Stimulated activated CD4-positive, alpha-beta T cell treated with anti-CD3 and anti-CD28 coated beads, Interleukin-1b, Interleukin-23, amount 100 ng/mL, for 24 hours (primary cell): ENCODE measurements around the gene PRUNE1.

ENCODE experiments used
- DNase-seq, 4 experiments: peaks; one replicate each; pipeline ENCODE4 v3.0.0-alpha.2; 2020; ENCODE audit warnings: low read depth in 4 of 4, low spot score in 1 of 4

The PRUNE1 gene, protein sequence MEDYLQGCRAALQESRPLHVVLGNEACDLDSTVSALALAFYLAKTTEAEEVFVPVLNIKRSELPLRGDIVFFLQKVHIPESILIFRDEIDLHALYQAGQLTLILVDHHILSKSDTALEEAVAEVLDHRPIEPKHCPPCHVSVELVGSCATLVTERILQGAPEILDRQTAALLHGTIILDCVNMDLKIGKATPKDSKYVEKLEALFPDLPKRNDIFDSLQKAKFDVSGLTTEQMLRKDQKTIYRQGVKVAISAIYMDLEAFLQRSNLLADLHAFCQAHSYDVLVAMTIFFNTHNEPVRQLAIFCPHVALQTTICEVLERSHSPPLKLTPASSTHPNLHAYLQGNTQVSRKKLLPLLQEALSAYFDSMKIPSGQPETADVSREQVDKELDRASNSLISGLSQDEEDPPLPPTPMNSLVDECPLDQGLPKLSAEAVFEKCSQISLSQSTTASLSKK

DNA sequence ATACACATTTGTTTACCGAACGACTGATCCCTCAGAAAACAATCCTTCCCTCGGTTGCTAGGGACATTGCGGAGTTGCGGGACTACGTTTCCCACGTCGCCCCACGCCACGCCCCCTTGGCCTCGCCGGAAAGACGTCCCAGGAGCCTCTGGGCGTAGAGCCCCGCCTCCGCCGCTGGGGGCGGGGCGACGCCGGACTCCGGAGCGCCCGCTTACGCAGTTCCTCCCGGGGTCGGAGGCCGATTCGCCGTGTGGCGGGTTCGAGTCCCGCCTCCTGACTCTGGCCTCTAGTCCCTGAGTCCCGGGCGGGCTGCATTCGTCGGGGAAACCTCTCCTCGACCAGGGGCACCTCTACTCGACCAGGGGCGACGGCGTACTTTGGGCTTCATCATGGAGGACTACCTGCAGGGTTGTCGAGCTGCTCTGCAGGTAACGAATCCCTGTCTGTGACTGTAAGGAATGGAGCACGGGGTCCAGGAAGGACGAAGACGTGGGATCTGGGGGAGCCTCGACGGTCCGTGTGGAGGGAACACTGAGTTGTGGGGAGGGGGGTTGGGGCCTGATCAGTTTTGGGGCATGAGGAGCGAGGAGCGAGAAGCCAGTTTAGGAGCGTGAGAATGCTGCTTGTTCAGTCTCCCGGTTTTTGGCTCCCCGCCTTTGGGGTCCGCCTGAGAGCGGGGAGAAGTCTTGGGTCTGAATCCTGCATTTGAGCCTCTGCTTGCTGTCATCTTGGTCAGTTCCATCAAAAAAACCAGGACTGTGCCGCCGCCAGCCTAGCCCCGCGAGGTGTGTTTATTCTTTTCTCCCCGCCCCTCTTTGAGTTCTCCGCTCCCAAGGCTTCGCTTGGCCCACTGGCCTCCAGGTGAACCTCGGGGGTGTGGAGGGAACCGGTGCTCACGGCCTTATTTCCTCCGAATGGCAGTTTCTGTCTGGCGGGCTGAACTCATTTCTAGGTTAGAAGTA is at the start of gene PRUNE1:
TSS of gene PRUNE1 (plus strand) at position 206 of the 962 bp plus-strand sequence. CDS start at position 390, 184 bp downstream.
- DNase-seq, result peak; percentile 93 to 98 (median 94)

DNA sequence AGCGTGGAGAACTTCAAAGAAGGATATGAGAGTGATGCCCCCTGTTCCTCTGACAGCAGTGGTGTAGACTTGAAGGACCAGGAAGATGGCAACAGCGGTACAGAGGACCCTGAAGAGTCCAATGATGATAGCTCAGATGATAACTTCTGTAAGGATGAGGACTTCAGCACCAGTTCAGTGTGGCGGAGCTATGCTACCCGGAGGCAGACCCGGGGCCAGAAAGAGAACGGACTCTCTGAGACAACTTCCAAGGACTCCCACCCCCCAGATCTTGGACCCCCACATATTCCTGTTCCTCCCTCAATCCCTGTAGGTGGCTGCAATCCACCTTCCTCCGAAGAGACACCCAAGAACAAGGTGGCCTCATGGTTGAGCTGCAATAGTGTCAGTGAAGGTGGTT is 47.6 kb upstream of the PRUNE1 start:
- no peak for DNase-seq

DNA sequence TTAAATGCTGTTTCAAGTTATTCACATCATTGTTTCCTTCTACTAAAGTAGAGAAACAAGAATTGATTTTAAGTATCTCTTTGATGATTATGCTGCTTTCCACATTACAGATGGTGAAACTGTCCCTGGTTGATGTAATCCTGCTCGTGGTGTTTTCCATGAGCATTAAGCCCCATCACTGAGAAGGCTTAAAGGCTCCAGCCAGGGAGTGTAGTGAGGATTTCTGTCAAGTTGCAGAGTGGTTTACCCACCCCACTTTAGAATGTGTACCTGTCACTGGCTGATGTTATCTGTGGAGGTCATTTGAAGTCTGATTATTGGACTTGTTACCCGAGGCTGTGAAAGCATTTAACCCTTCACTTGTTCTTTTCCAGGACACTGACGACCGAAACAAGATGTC is 46.5 kb upstream of the PRUNE1 start:
- DNase-seq, result no peak

DNA sequence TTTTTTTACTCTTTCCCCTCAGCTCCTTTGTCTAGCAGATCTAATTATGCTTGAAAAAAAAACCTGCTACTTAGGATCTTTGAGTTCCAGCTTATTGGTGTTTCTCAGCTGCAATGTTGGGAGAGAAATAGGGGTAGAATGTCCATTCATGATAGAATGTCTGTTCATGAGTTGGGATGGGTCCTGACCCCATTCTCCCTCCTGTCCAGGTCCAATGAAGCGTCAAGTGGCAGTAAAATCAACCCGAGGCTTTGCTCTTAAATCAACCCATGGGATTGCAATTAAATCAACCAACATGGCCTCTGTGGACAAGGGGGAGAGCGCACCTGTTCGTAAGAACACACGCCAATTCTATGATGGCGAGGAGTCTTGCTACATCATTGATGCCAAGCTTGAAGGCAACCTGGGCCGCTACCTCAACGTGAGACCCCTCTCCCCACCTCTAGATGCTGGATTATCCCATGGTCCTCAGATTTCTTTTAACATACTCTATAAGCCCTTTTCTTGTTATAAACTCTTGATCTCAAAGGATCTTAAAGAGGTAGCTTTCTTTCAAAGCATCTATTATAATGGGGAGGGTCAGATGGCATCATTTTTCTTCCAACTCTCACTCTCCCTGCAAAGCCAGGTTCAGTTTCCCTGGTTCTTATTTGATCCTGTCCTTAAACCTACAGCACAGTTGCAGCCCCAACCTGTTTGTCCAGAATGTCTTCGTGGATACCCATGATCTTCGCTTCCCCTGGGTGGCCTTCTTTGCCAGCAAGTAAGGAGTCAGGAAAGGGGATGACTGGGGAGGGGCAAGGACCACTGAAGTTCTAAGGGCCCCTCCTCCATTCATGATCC is 44.7 kb upstream of the PRUNE1 start:
- DNase-seq, result no peak

DNA sequence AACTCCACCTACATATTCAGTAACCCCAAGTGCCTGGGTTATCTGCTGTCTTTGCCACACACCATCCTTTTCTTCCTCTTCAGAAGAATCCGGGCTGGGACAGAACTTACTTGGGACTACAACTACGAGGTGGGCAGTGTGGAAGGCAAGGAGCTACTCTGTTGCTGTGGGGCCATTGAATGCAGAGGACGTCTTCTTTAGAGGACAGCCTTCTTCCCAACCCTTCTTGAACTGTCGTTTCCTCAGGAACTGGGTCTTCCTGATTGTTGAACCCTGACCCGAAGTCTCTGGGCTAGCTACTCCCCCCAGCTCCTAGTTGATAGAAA is 44.1 kb upstream of the PRUNE1 start:
- no peak for DNase-seq

DNA sequence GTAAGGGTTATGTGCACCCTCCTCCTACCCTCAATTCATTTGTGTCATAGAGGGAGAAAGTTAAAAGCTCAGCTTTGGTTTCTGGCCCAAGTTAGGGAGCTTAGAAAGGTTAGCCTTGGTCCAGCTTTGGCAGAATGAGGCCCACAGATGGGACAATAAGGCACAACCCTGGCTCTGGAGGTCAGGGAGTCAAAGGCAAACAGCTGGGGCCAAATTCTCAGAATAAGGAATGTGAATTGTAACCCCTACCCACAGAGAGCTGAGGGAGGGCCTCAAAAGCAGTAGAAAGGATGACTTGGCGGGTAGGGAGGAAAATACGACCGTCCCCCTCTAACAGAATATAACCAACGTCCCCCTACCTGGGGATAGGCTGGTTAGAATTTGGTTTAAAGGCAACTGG is 42.6 kb upstream of the PRUNE1 start:
- DNase-seq, result no peak

DNA sequence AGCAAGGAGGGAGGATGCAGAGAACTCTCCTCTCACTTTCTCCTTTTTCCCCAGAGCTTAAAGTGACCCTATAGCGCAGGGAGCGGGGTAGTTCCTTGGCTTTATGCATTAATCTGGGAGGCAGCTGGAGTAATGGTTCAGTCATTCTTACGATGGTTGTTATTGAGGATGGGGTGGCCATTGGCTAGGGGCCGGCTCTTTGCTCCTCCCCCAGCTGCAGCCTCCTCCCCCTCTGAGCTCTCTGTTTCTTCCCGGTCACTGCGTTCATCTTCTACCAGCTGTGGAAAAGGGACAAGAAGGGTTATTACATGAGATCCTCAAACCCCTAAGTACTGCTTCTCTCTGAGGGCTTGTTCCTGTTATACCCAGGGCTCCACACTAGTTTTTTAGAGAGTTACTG is 42.2 kb upstream of the PRUNE1 start:
- no peak for DNase-seq

DNA sequence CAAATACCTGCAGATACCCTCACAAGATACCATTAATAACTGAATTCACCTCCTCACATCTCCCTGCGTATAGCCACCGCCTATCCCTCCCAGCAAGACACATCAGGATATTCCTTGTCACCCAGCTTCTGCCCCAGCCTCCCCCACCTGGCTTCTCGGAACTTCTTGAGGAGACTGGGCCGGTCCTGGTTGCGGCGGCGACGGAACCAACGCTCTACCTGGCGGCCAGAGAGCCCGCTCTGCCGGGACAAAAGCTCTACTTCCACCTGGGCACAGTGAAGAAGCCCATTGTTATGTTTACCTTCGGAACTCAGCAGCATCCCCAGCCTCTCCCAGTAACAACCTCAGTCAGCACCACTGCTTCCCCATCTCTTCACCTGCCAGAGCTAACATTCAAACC is 40.3 kb upstream of the PRUNE1 start:
- no peak for DNase-seq

DNA sequence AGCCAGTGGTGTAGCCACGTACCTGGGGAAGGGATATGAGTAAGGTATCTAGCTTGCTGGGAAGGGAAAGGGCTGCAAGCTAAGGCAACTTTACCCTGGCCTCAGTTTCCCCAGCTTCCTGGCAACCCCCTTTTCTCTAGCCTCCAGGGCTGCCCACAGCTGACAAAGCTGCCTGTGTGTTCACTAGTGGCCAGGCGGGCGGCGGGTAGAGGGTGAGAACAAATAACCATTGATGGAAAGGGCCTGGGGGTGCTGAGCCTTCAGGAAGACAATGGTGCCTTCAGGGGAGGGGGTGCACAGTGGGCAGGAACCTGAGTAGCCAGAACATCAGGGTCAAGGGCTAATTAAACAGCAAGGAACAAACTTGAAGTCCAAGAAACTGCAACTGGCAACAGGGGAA is 39.8 kb upstream of the PRUNE1 start:
- DNase-seq, result no peak

DNA sequence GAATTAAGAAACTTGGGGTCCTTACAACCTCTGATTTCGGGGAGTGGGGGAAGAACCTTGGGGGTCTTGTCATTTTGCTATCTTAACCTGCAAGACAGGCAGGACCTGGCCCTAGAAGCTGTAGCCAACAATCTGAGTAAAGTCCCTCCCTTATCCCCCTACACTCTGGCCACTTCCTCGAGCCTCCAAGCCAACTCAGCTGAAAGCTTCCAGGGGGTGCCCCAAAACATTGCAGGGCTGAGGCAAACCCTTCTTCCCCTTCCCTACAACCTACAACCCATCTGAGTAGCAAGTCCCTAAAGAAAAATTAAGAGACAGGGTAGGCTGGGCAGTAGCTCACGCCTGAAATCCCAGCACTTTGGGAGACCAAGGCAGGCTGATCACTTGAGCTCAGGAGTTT is 38.6 kb upstream of the PRUNE1 start:
- no peak for DNase-seq

DNA sequence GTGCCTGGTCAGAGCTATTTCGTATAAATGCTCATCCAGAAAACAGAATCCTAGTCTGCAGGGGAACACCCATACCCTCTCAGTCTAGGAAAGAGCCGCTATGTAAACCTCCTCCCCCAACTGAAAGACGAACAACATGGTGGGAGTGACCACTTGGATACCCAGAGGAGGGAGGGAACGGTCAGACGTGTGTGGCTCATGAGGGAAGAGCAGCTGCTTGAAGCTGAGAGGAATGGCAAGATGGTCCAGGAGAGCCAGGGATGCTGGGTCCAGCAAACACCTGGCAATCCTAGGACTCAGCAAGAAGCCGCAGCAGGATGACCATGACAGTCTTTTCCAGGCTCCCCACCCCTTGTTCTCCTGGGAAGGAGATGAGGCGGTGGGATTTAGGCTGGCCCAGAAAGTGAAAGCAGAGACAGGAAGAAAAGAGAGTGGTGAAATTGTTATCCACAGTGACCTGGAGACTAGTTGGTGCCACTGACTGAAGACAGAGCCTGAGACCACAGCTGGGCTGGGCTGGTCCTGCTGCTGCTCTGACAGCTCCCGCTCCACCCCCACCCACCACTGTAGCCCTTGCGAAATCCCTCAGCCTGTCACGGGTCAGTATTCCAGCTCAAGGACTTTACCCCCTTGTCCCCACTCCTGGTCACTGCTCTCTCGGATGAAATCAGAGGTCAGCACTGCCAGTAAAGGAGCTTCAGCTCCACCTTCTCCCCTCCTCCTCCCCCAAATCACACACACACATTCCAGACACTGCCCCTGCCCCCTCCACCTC is 37.3 kb upstream of the PRUNE1 start:
- DNase-seq, result no peak

DNA sequence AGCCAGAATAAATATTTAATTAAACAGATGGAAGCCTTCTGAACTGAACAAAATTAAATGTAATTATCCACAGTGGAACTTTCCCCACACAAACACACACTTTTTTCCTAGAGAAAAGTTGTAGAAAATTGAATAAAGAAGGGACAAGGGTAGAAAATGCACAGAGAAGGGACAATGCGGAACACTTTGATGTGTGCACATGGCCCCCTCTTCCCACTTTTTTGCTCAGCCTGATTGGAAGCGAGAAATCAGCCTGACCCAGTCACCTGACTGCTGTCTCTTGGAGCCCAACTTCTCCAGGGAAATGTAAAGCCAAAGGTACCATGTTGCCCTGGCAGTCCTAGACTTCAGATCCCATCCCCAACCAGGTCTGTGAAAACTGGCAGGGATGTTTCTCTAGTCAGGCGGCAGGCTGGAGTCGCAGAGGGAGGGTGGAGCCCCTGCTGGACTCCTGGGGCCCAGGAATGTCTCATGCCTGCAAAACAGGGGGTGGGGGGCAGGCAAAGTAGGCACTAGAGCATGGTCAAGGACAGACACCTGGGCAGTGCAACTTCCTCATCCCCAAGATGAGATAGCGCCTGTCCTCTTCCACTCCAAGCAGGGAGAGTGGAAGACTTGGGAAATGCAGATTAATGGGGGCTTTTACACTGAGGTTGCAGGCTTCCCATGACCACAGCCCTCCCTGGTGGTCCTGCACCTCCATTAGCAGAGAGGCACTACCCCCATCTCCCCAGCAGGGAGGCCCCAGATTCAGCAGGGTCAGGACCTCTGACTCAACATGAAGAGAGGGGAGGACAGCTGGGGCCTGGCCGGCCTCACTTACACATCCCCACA is 36.4 kb upstream of the PRUNE1 start:
- DNase-seq, result no peak

DNA sequence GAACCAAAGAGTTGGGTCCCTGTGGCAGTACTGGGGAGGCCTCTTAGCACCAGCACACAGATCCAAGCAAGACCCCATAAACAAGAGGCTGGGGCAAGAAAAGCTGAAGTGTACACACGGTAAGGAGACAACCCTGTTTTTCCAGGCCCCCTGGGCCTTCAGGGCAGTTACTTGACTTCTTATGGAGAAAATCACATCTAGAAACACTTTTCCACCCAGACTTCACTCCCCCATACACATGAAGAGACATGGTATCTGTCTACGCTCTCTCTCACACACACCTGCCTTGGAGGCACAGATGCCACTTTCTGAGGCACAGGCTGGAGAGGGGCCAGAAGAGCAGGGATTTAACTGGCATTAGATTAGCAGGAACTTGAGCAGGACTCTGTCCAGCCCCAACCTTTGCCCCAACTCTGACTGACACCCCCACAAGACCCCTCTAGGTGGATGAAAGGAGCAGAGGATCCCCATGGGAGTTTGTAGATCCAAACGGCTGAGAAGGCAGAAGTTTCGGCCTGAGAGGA is 35.8 kb upstream of the PRUNE1 start:
- no peak for DNase-seq

DNA sequence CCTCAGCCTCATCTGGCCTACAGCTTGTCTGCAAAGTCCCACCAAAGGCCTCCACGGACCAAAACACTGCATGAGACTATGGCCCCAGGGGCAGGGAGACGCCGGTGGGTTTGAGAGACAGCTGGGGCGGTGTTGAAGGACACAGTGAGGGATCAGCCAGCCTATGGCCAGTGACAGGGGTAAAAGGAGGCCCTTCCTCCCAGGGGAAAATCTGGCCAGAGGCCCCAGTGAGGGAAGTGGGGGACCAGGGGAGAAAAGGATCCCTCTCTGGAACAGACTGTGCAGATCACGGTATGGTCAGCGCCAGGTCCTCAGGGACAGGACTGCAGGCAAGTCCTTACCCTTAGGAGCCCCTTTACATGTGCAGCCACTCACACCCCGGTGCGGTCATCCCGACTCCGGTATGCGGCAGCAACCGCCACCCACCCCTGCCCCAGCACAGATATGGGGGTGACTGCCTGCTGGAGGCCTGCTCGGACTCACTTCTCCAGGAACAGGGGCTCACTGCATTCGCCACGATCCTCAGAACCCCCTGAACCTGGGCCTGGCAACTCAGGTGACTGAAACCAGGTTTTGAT is 34.9 kb upstream of the PRUNE1 start:
- no peak for DNase-seq

DNA sequence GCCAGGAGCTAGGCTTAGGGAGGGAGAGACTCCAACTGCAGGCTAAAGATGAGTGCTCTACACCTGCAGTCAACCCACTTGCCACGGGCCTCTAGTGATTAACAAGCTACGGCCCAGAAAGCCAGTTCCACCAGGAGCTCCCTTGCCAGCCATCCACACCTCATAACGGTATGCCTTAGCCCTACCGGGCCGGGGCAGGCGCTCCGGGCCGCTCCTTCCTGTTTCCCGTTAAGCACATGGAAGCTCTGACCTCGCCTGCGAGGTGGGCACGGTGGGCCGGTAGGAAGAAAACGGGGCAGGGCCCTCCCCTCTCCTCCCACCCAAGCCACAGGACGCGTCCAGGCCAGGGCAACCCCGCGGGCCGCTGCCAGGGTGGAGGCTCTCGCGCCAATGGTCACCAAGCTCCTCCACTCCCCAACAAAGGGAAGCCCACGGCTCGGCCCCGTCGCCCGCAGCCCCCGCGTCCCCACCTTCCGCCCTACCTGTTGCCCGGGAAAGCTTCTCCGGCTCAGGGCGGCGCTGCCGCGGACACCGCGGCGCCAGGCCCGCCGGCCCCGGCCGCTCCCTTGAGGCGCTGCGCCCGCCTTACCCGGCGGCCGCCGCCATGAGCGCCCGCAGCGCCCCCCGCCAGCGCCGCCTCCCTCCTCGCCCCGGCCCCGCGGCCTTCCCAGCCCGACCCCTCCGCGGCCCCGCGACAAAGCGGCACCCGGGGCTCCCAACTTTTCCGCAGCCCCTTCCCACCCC is 34.2 kb upstream of the PRUNE1 start:
- peak in 2 of 4 experiments; percentile 31 to 33 for DNase-seq

DNA sequence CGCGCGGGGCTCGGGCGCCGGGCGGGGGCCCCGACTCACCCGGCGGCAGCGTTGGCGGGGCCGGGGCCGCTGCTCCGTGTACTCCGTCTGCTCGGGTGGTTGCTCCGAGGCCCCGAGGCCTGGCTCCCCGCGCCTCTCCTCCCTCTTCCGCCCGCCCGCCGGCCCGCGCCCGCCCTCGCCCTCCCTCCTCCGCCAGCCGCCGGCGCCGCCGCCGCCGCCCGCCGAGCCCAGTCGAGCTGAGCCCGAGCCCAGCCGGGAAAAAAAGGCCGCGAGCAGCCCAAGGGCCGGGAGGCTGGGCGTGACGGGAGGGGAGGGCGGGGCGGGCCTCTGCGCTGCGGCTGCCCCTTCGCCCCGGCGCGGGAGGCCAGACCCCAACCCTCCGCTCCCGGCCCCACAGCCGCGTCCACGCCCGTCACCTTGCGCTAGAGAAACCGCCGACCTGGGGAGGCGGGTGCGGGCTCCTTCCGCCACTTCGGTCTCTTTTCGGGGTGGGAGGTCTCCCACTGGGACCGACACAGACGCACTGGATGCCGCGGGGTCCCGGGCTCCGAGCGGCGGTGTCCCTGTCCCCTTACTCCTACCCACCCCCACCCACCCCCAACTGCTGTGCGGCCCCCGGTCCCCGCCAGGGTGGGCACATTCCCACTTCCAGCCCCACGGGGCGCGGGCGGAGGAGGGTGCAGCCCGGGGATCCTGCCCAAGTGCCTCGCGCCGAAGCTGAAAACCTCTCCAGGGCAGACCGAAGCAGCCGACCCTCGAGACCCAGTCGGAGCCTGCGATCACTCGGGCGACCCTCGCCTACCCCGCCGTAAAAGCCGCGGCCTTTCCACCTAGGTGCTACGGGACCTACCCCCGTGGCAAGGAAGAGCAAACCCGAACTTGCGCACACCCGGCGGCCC is 33.4 kb upstream of the PRUNE1 start, which contains the start of gene CERS2:
TSS of gene CERS2 (minus strand) at position 256 of the 899 bp plus-strand sequence. CDS start 5,745 bp downstream, outside the sequence.
- peak in 3 of 4 experiments; percentile 43 to 59 (median 50) for DNase-seq

DNA sequence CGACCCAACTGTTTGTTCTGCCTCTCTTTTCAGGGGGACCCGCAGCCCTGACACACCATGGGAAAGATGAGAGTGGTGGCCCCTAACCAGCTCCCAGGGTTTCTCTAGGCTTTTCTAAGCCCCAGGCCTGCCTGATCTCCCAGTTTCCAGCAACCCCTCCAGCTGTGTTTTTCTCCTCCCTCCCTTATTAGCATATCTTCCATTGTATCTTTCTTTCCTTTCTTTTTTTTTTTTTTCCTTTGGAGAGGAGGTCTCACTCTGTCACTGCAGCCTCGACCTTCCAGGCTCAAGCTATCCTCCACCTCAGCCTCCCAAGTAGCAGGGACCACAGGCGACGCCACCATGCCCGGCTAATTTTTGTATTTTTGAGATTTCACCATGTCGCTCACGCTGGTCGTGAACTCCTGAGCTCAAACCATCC is 31.8 kb upstream of the PRUNE1 start:
- no peak for DNase-seq
